Endothelial cell of umbilical vein (primary cell): Measurements from ENCODE around the gene FUT8. TPM values are rescaled to one million over a fixed set of nuclear protein-coding genes. Genes with fewer than 3 reads are reported as not detected.

Source experiments
- BruUV-seq: library from RNA; stranded (reverse); fragments of 400-500 nt; replicated peaks from 2 replicates; lab custom pipeline; 2021; lab: Mats Ljungman, UMichigan
- CTCF ChIA-PET: fragments of 300-600, 350-600 bp; sonication (Branson Sonifier 250); formaldehyde crosslinking; loops from one replicate; lab custom pipeline; 2021; ENCODE audit warnings: antibody characterized with exemption, inconsistent platforms; lab: Charles Lee
- POLR2A ChIA-PET: fragments of 300-600, 350-600 bp; sonication (Branson Sonifier 250); formaldehyde crosslinking; loops from one replicate; lab custom pipeline; 2021; ENCODE audit warnings: antibody characterized with exemption, inconsistent platforms; lab: Charles Lee
- DNase-seq: peaks from one replicate; pipeline ENCODE4 v3.0.0-alpha.2; 2011; ENCODE audit warnings: low read depth, low spot score
- FAIRE-seq: peaks from 2 replicates; lab custom pipeline; 2011; peaks lifted over from hg19 to GRCh38; lab: Jason Lieb, UNC
- H2AFZ ChIP-seq: 2 replicates; pipeline ENCODE4 v1.6.0; 2012; ENCODE audit warnings: low read depth, low read length, control low read depth, inconsistent platforms
- H3K27ac ChIP-seq: 2 replicates; pipeline ENCODE4 v1.5.1; 2011; ENCODE audit warnings: low read depth, mild to moderate bottlenecking, control low read depth, low read length, moderate library complexity; ENCODE audit not compliant: insufficient read depth
- H3K27me3 ChIP-seq, 2 experiments: 2 replicates each; pipeline versions ENCODE4 v1.6.0 to v1.6.1; 2011; ENCODE audit warnings: low read length in 2 of 2, mixed read lengths in 1 of 2; ENCODE audit not compliant: control insufficient read depth in 2 of 2, insufficient read depth in 2 of 2
- H3K36me3 ChIP-seq, 2 experiments: 2 replicates in 1 of 2; 3 replicates in 1 of 2; pipeline ENCODE4 v1.5.1; 2011; ENCODE audit warnings: low read length in 2 of 2, mild to moderate bottlenecking in 1 of 2, moderate library complexity in 1 of 2; ENCODE audit not compliant: control insufficient read depth in 2 of 2, insufficient read depth in 2 of 2; ENCODE audit errors: extremely low read depth in 1 of 2
- H3K4me1 ChIP-seq: 3 replicates; pipeline ENCODE4 v1.5.1; 2011; ENCODE audit warnings: mild to moderate bottlenecking, low read length; ENCODE audit not compliant: control insufficient read depth, insufficient read depth; ENCODE audit errors: extremely low read depth
- H3K4me2 ChIP-seq: 2 replicates; pipeline ENCODE4 v1.6.1; 2011; ENCODE audit warnings: low read length, control low read depth, mixed read lengths; ENCODE audit not compliant: insufficient read depth
- H3K4me3 ChIP-seq, 3 experiments: fragments of 200-600 bp in 1 of 3; sonication (generic), shearing (Covaris generic) in 1 of 3; replicated peaks in 1 of 3; 2 replicates each; pipeline ENCODE4 v1.5.1; 2011 to 2016; ENCODE audit warnings: control low read depth in 3 of 3, low read length in 3 of 3, mild to moderate bottlenecking in 2 of 3, inconsistent platforms in 1 of 3, low read depth in 1 of 3, moderate library complexity in 1 of 3; ENCODE audit not compliant: insufficient read depth in 1 of 3
- H3K79me2 ChIP-seq: 2 replicates; pipeline ENCODE4 v1.6.0; 2012; ENCODE audit warnings: low read length, inconsistent platforms; ENCODE audit not compliant: control insufficient read depth, insufficient read depth
- H3K9ac ChIP-seq: replicated peaks from 2 replicates; pipeline ENCODE3; 2011; ENCODE audit warnings: low read length, control low read depth; ENCODE audit not compliant: insufficient read depth; ENCODE audit errors: extremely low read depth
- H3K9me1 ChIP-seq: replicated peaks from 3 replicates; pipeline ENCODE4 v1.6.0; 2011; ENCODE audit warnings: mild to moderate bottlenecking, low read length; ENCODE audit not compliant: control insufficient read depth, insufficient read depth; ENCODE audit errors: extremely low read depth
- H3K9me3 ChIP-seq: replicated peaks from 2 replicates; pipeline ENCODE4 v1.5.1; 2012; ENCODE audit warnings: low read length, inconsistent platforms; ENCODE audit not compliant: control insufficient read depth, insufficient read depth
- H4K20me1 ChIP-seq: replicated peaks from 2 replicates; pipeline ENCODE3; 2011; ENCODE audit warnings: mild to moderate bottlenecking, low read length; ENCODE audit not compliant: control insufficient read depth, insufficient read depth; ENCODE audit errors: extremely low read depth
- EZH2 ChIP-seq: IDR thresholded peaks from 2 replicates; pipeline ENCODE4 v1.6.1; 2012; ENCODE audit warnings: borderline replicate concordance, low read depth, mild to moderate bottlenecking, moderate library complexity, low read length, inconsistent platforms; ENCODE audit not compliant: severe bottlenecking
- FOS ChIP-seq: IDR thresholded peaks from 2 replicates; pipeline ENCODE4 v1.6.1; 2011; ENCODE audit warnings: mild to moderate bottlenecking, low read length, moderate library complexity, borderline replicate concordance; ENCODE audit not compliant: insufficient read depth
- GATA2 ChIP-seq: IDR thresholded peaks from 2 replicates; pipeline ENCODE4 v1.7.0; 2011; ENCODE audit warnings: low read depth, mild to moderate bottlenecking, moderate library complexity, mixed read lengths, low read length; ENCODE audit not compliant: insufficient read length, insufficient read depth
- JUN ChIP-seq: IDR thresholded peaks from 2 replicates; pipeline ENCODE4 v1.6.1; 2011; ENCODE audit warnings: borderline replicate concordance, low read depth; ENCODE audit not compliant: insufficient read length, insufficient read depth
- MAX ChIP-seq: IDR thresholded peaks from 2 replicates; pipeline ENCODE4 v1.6.1; 2011; ENCODE audit not compliant: insufficient read depth, insufficient read length
- MYC ChIP-seq: IDR thresholded peaks from one replicate; pipeline ENCODE4 v1.6.1; 2011; ENCODE audit warnings: mild to moderate bottlenecking, low read depth, low read length
- POLR2A ChIP-seq: IDR thresholded peaks from 2 replicates; pipeline ENCODE4 v1.6.1; 2012; ENCODE audit warnings: low read depth, mild to moderate bottlenecking, control low read depth, low read length
- POLR2AphosphoS5 ChIP-seq: IDR thresholded peaks from 2 replicates; pipeline ENCODE4 v1.6.1; 2012; ENCODE audit warnings: low read depth, mild to moderate bottlenecking, control low read depth, low read length, moderate library complexity; ENCODE audit not compliant: insufficient read depth
- dilution Hi-C: fragments of 300-500 bp; cut with MboI; formaldehyde crosslinking; loops from one replicate; pipeline ENCODE4 v1.15.0; 2019; ENCODE audit warnings: low sequenced_read_pairs; ENCODE audit not compliant: extremely low pct_ligation_motif_present
- intact Hi-C: fragments of 100-400 bp; cut with micrococcal nuclease; formaldehyde crosslinking; loops from one replicate; pipeline ENCODE4 v1.10.0; 2022
- polyA plus RNA-seq, 4 experiments: library from polyadenylated mRNA; depleted of rRNA in 3 of 4; stranded (reverse) in 3 of 4; unstranded in 1 of 4; fragments of >200 nt; gene quantifications; 2 replicates each; pipeline versions ENCODE4 v1.2.1 to v1.2.3, GENCODE V29; 2011 to 2012; ENCODE audit warnings: missing spikeins in 1 of 4
- total RNA-seq: library from RNA; stranded (reverse); gene quantifications from 2 replicates; pipeline ENCODE4 v1.2.3, GENCODE V29; 2021
- TF ChIP-seq, protein P1 (sequence below), 2 donors: IDR thresholded peaks; 1 replicate in 1 of 2; 2 replicates in 1 of 2; pipeline ENCODE4 v1.5.1; 2011; ENCODE audit warnings: low read length in 2 of 2, mild to moderate bottlenecking in 2 of 2, moderate library complexity in 2 of 2, control low read depth in 1 of 2, inconsistent platforms in 1 of 2, low read depth in 1 of 2; ENCODE audit not compliant: insufficient read depth in 1 of 2; ENCODE audit errors: extremely low read depth in 1 of 2

Gene FUT8
- total and polyA plus RNA-seq, 2 donors (not counting 3 experiments of a cell fraction or from before 2014, with no cell fraction given), result 16.7 to 38.8 TPM

- dilution Hi-C loops (no loop called here), intact Hi-C loops (loop anchor here (5.0 kb wide), 1 partner anchor 134 kb away; no protein-coding TSS in a partner anchor)
- Histone ChIP-seq H3K79me2 (peaks cover 18% of the 10 kb centered on the region), H3K4me1 (peaks cover 7% of the 10 kb centered on the region), H3K36me3 (no peaks in the 10 kb centered on the region), H2AFZ (no peak overlapping the region), H3K4me2 (no peak overlapping the region), H3K4me3 (no peak overlapping the region), H3K9me1 (no peaks in the 10 kb centered on the region), H3K9me3 (no peaks in the 10 kb centered on the region), H3K9ac (no peak overlapping the region), H3K27me3 (no peaks in the 10 kb centered on the region), H4K20me1 (no peaks in the 10 kb centered on the region), H3K27ac (no peak overlapping the region)
- TF ChIP-seq POLR2A (no peak), EZH2 (no peak), GATA2 (no peak), MYC (no peak), POLR2AphosphoS5 (no peak), FOS (no peak), MAX (no peak), JUN (no peak)
- TF ChIP-seq, protein P1, sequence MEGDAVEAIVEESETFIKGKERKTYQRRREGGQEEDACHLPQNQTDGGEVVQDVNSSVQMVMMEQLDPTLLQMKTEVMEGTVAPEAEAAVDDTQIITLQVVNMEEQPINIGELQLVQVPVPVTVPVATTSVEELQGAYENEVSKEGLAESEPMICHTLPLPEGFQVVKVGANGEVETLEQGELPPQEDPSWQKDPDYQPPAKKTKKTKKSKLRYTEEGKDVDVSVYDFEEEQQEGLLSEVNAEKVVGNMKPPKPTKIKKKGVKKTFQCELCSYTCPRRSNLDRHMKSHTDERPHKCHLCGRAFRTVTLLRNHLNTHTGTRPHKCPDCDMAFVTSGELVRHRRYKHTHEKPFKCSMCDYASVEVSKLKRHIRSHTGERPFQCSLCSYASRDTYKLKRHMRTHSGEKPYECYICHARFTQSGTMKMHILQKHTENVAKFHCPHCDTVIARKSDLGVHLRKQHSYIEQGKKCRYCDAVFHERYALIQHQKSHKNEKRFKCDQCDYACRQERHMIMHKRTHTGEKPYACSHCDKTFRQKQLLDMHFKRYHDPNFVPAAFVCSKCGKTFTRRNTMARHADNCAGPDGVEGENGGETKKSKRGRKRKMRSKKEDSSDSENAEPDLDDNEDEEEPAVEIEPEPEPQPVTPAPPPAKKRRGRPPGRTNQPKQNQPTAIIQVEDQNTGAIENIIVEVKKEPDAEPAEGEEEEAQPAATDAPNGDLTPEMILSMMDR (IDR thresholded peaks at IDR 0.05; ENCODE audit: extremely low read depth in 1 of 2, insufficient read depth in 1 of 2, low read depth in 1 of 2, low read length in 2 of 2), result no peak
- BruUV-seq, result no TSS peak
- POLR2A ChIA-PET, result interaction anchor here (0.6 kb wide), 1 partner anchor 27 kb away, joined by 6 read pairs; no protein-coding TSS in a partner anchor
- DNase-seq, result no peak
- FAIRE-seq, result peak; percentile 53
- CTCF ChIA-PET, result interaction anchor here (1.0 to 1.8 kb wide), 5 partner anchors 10 to 346 kb away, joined by 4 to 6 read pairs (median 4); no protein-coding TSS in a partner anchor
Observed at GRCh38 chr14:65478017-65478416, 65.5 kb downstream of the FUT8 start.
